NCI-H1694 treated with DMSO at 0.1 percent for 48 hours (cell line): ENCODE results near the gene VAC14.

Experiments used
- DNase-seq: peaks from one replicate; lab custom pipeline; 2025; lab: John Stamatoyannopoulos, UW

VAC14 gene

GRCh38 chr16:70760221-70760620, 40.7 kb downstream of the VAC14 start:
- DNase-seq: no peak

GRCh38 chr16:70759666-70760065, 41.3 kb downstream of the VAC14 start:
- DNase-seq: no peak

GRCh38 chr16:70758786-70759185, 42.2 kb downstream of the VAC14 start:
- DNase-seq: no peak

GRCh38 chr16:70757183-70757582, 43.8 kb downstream of the VAC14 start:
- no peak for DNase-seq

GRCh38 chr16:70756071-70756470, 44.9 kb downstream of the VAC14 start:
- no peak for DNase-seq

- no peak for DNase-seq
Measured at GRCh38 chr16:70754851-70755600, 45.9 kb downstream of the VAC14 start.

GRCh38 chr16:70754371-70754770, 46.6 kb downstream of the VAC14 start:
- DNase-seq: no peak

- DNase-seq: no peak
Measured at GRCh38 chr16:70753694-70754325, 47.1 kb downstream of the VAC14 start.

GRCh38 chr16:70753228-70753627, 47.7 kb downstream of the VAC14 start:
- no peak for DNase-seq

GRCh38 chr16:70752426-70752825, 48.5 kb downstream of the VAC14 start:
- no peak for DNase-seq

GRCh38 chr16:70751593-70751992, 49.4 kb downstream of the VAC14 start:
- no peak for DNase-seq

GRCh38 chr16:70750893-70751467, 50.0 kb downstream of the VAC14 start:
- no peak for DNase-seq

- DNase-seq: no peak
Measured at GRCh38 chr16:70749681-70750601, 51.0 kb downstream of the VAC14 start.

GRCh38 chr16:70749006-70749678, 51.8 kb downstream of the VAC14 start:
- no peak for DNase-seq

GRCh38 chr16:70747703-70748631, 53.0 kb downstream of the VAC14 start:
- no peak for DNase-seq

- no peak for DNase-seq
Measured at GRCh38 chr16:70746708-70747424, 54.1 kb downstream of the VAC14 start.

- DNase-seq: no peak
Measured at GRCh38 chr16:70746040-70746707, 54.8 kb downstream of the VAC14 start.

GRCh38 chr16:70745536-70746025, 55.4 kb downstream of the VAC14 start:
- no peak for DNase-seq

- no peak for DNase-seq
Measured at GRCh38 chr16:70744366-70744765, 56.6 kb downstream of the VAC14 start.
